ENCODE results near the gene KCNH3. TPM values are rescaled to one million over a fixed set of nuclear protein-coding genes. Genes with fewer than 3 reads are reported as not detected.

KCNH3 gene
- total RNA-seq, 2 experiments from 2014 or later: 2.4 to 3.4 TPM

DNA sequence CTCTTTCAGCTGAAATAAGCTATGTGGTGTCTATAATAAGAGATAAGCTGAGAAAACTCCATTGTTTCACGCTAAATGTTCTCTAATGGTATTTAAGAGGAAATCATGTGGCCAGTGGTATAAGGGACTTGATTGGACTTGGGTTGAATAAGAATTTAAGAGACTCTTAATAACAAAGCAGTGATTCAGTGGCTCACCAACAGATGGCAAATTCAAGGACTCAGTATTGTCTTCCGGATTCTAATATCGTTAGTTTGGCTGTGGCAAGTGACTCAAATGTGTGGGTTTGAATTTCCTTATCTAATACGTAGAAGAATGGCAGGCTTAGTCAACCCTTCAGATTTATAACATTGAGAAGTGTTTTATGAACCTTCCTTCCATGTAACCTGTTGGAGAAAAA, 49.1 kb upstream of the KCNH3 start:
- no peak overlapping the region for H3K27ac ChIP-seq (ENCODE audit: low read depth in 1 of 2, low read length in 2 of 2)
- H3K4me3 ChIP-seq (ENCODE audit: low read length): no peak overlapping the region
- Mint-ChIP-seq H3K27ac (no peak overlapping the region), H3K4me1 (ENCODE audit: low read depth) (no peaks in the 10 kb centered on the region), H3K36me3 (ENCODE audit: low read depth) (peaks cover 1% of the 10 kb centered on the region), H3K27me3 (no peaks in the 10 kb centered on the region), H3K9me3 (no peaks in the 10 kb centered on the region), H3K4me3 (no peak overlapping the region)
- H3K4me1 ChIP-seq (ENCODE audit: insufficient read depth, low read length): no peaks in the 10 kb centered on the region
- H3K36me3 ChIP-seq (ENCODE audit: insufficient read depth, low read length): no peaks in the 10 kb centered on the region
- ATAC-seq (ENCODE audit: poor library complexity) (no peak), DNase-seq (no peak)
- H3K27me3 ChIP-seq (ENCODE audit: control insufficient read depth in 1 of 2, insufficient read depth in 2 of 2, low read length in 2 of 2): no peaks in the 10 kb centered on the region
- TF ChIP-seq, protein P1, sequence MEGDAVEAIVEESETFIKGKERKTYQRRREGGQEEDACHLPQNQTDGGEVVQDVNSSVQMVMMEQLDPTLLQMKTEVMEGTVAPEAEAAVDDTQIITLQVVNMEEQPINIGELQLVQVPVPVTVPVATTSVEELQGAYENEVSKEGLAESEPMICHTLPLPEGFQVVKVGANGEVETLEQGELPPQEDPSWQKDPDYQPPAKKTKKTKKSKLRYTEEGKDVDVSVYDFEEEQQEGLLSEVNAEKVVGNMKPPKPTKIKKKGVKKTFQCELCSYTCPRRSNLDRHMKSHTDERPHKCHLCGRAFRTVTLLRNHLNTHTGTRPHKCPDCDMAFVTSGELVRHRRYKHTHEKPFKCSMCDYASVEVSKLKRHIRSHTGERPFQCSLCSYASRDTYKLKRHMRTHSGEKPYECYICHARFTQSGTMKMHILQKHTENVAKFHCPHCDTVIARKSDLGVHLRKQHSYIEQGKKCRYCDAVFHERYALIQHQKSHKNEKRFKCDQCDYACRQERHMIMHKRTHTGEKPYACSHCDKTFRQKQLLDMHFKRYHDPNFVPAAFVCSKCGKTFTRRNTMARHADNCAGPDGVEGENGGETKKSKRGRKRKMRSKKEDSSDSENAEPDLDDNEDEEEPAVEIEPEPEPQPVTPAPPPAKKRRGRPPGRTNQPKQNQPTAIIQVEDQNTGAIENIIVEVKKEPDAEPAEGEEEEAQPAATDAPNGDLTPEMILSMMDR (IDR thresholded peaks at IDR 0.05): no peak
- no peaks in the 10 kb centered on the region for H3K9me3 ChIP-seq (ENCODE audit: control insufficient read depth in 1 of 2, insufficient read depth in 1 of 2, low read length in 2 of 2)
- intact Hi-C loops (cut with DNase I, micrococcal nuclease): loop anchor here in 1 of 2 experiments (5.0 kb wide), 1 partner anchor 938 kb away; no protein-coding TSS in a partner anchor
- ChIA-PET POLR2A (no interaction called here), CTCF (interaction anchor here (0.7 kb wide), 1 partner anchor 64 kb away, joined by 3 read pairs; no protein-coding TSS in a partner anchor)

DNA sequence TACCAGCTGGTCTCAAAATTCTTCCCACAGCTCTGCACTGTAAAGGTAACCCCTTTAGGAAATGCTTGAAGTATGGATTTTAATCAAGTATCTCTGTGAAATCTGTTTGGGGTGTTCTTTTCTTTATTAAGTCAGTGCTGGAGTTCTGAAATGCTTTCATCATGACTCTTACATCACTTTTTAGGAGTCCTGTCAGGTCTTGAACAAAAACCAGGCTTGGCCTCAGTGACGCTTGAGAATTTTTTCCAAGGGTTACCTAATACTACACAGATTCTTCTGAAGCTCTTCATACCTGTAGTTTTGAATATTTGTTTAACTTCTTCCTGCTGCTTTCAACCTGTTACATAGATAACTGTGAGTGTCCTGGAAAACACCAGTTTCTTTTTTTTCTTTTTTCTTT, 47.0 kb upstream of the KCNH3 start:
- Histone ChIP-seq H3K36me3 (ENCODE audit: insufficient read depth, low read length) (no peaks in the 10 kb centered on the region), H3K4me3 (ENCODE audit: low read length) (no peak overlapping the region), H3K27ac (ENCODE audit: low read depth in 1 of 2, low read length in 2 of 2) (no peak overlapping the region), H3K4me1 (ENCODE audit: insufficient read depth, low read length) (no peaks in the 10 kb centered on the region), H3K9me3 (ENCODE audit: control insufficient read depth in 1 of 2, insufficient read depth in 1 of 2, low read length in 2 of 2) (no peaks in the 10 kb centered on the region), H3K27me3 (ENCODE audit: control insufficient read depth in 1 of 2, insufficient read depth in 2 of 2, low read length in 2 of 2) (no peaks in the 10 kb centered on the region)
- no peak overlapping the region for H3K27ac Mint-ChIP-seq
- no peak for DNase-seq
- ChIA-PET CTCF (no interaction called here), POLR2A (no interaction called here)
- H3K36me3 Mint-ChIP-seq (ENCODE audit: low read depth): peaks cover 7% of the 10 kb centered on the region
- intact Hi-C loops (cut with DNase I, micrococcal nuclease): no loop called here
- no peaks in the 10 kb centered on the region for H3K9me3 Mint-ChIP-seq
- H3K4me3 Mint-ChIP-seq: no peak overlapping the region
- TF ChIP-seq, protein P1 (IDR thresholded peaks at IDR 0.05): no peak
- H3K4me1 Mint-ChIP-seq (ENCODE audit: low read depth): no peaks in the 10 kb centered on the region
- ATAC-seq (ENCODE audit: poor library complexity): no peak
- H3K27me3 Mint-ChIP-seq: no peaks in the 10 kb centered on the region

DNA sequence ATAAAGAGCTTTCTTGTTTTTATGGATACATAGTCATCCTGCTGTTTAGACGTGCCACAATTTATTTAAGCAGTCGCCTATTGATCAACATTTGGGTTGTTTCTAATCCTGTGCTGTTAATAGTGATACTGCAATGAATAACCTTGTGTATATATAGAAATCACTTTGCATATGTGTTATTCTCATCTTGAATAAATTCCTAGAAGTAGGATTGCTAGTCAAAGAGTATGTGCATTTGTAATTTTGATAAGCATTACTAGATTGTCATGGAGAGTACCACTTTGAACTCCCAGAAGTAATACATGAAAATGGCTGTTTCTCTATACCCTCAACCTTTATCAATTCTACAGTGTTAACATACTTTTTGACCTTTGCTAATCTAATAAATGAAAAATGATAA, 44.9 kb upstream of the KCNH3 start:
- H3K27ac ChIP-seq (ENCODE audit: low read depth in 1 of 2, low read length in 2 of 2): no peak overlapping the region
- H3K9me3 Mint-ChIP-seq: no peaks in the 10 kb centered on the region
- TF ChIP-seq, protein P1 (IDR thresholded peaks at IDR 0.05): no peak
- no peaks in the 10 kb centered on the region for H3K27me3 ChIP-seq (ENCODE audit: control insufficient read depth in 1 of 2, insufficient read depth in 2 of 2, low read length in 2 of 2)
- H3K9me3 ChIP-seq (ENCODE audit: control insufficient read depth in 1 of 2, insufficient read depth in 1 of 2, low read length in 2 of 2): no peaks in the 10 kb centered on the region
- ChIA-PET CTCF (no interaction called here), POLR2A (interaction anchor here (0.6 to 1.0 kb wide), 2 partner anchors 66 to 151 kb away, joined by 4 read pairs; no protein-coding TSS in a partner anchor)
- DNase-seq (no peak), ATAC-seq (ENCODE audit: poor library complexity) (no peak)
- H3K27ac Mint-ChIP-seq: no peak overlapping the region
- no peaks in the 10 kb centered on the region for H3K27me3 Mint-ChIP-seq
- no peaks in the 10 kb centered on the region for H3K4me1 ChIP-seq (ENCODE audit: insufficient read depth, low read length)
- H3K4me3 ChIP-seq (ENCODE audit: low read length): no peak overlapping the region
- intact Hi-C loops (cut with DNase I, micrococcal nuclease): no loop called here
- no peaks in the 10 kb centered on the region for H3K36me3 ChIP-seq (ENCODE audit: insufficient read depth, low read length)
- peaks cover 11% of the 10 kb centered on the region for H3K36me3 Mint-ChIP-seq (ENCODE audit: low read depth)
- no peak overlapping the region for H3K4me3 Mint-ChIP-seq
- H3K4me1 Mint-ChIP-seq (ENCODE audit: low read depth): no peaks in the 10 kb centered on the region

Data from CD4-positive, alpha-beta T cell (primary cell).